HG03025 (cell line): Measurements from ENCODE around the gene ZNF443.
"Not testable (repeated sequence)": the region's sequence is repeated elsewhere in the genome, so short reads cannot be mapped to it uniquely, and the experiment has no call there.

Experiments used
- ATAC-seq: cut with Tn5 transposase; IDR thresholded peaks from one replicate; pipeline ENCODE4 v1.9.1; 2021; ENCODE audit warnings: mild to moderate bottlenecking, moderate library complexity; ENCODE audit not compliant: unreplicated experiment, low FRiP score

Gene ZNF443

GRCh38 chr19:12425236-12425887 lies 15.5 kb downstream of the ZNF443 start:
- ATAC-seq: no peak

- ATAC-seq: not testable (repeated sequence)
These were observed 23.5 kb downstream of the ZNF443 start for GRCh38 chr19:12417273-12417672.

- no peak for ATAC-seq
These were observed 28.9 kb downstream of the ZNF443 start for GRCh38 chr19:12411893-12412292.

GRCh38 chr19:12400633-12401502 lies 40.0 kb downstream of the ZNF443 start, which contains the start of gene ZNF799:
TSS of gene ZNF799 (minus strand) at chr19:12401271. CDS start at chr19:12401070, 201 bp downstream.
- ATAC-seq: peak; percentile 85

GRCh38 chr19:12399901-12400632 lies 40.8 kb downstream of the ZNF443 start:
- ATAC-seq: peak; percentile 19

GRCh38 chr19:12391148-12391547 lies 49.7 kb downstream of the ZNF443 start:
- not testable (repeated sequence) for ATAC-seq

GRCh38 chr19:12386365-12386764 lies 54.5 kb downstream of the ZNF443 start:
- ATAC-seq: not testable (repeated sequence)

- no peak for ATAC-seq
These were observed 60.4 kb downstream of the ZNF443 start for GRCh38 chr19:12380444-12380737.

- ATAC-seq: no peak
These were observed 60.9 kb downstream of the ZNF443 start for GRCh38 chr19:12379732-12380443.
